Right atrium auricular region (tissue), 2 donors: ENCODE data around the gene STX10. TPM values are rescaled to one million over a fixed set of nuclear protein-coding genes. Genes with fewer than 3 reads are reported as not detected.
"Not testable (repeated sequence)": the region's sequence is repeated elsewhere in the genome, so short reads cannot be mapped to it uniquely, and the experiment has no call there.

ENCODE experiments used
- DNase-seq: peaks from one replicate; pipeline ENCODE4 v3.0.0-alpha.2; 2019; ENCODE audit warnings: low spot score
- H3K27ac ChIP-seq, 2 donors: fragments of 200-600 bp; sonication (generic); 1 replicate in 1 of 2; 2 replicates in 1 of 2; pipeline ENCODE4 v1.5.1; 2016 to 2019
- H3K27me3 ChIP-seq, 2 donors: fragments of 200-600 bp; sonication (generic); one replicate each; pipeline versions ENCODE4 v1.5.1 to v1.6.0; 2017 to 2019
- H3K36me3 ChIP-seq: fragments of 200-600 bp; sonication (generic); one replicate; pipeline ENCODE4 v1.5.1; 2016
- H3K4me1 ChIP-seq, 2 donors: fragments of 200-600 bp; sonication (generic); one replicate each; pipeline versions ENCODE4 v1.5.1 to v1.6.0; 2017 to 2019
- H3K4me3 ChIP-seq, 2 donors: fragments of 200-600 bp; sonication (generic); 1 replicate in 1 of 2; 2 replicates in 1 of 2; pipeline ENCODE4 v1.5.1; 2017 to 2019; ENCODE audit warnings: mild to moderate bottlenecking in 1 of 2, moderate library complexity in 1 of 2
- H3K9me3 ChIP-seq, 2 donors: fragments of 200-600 bp; sonication (generic); one replicate each; pipeline ENCODE4 v1.5.1; 2019
- total RNA-seq, 2 donors: library from RNA; depleted of rRNA; stranded (reverse); fragments of >200 nt; gene quantifications; one replicate each; pipeline ENCODE4 v1.1.0, GENCODE V29; 2016
- TF ChIP-seq, protein P1 (sequence below), 2 donors: fragments of 200-600 bp; sonication (generic); IDR thresholded peaks; one replicate each; pipeline ENCODE4 v1.5.1; 2019; ENCODE audit warnings: antibody characterized with exemption in 2 of 2

The STX10 gene
- total RNA-seq, 2 donors from 2014 or later = 33.1 to 39.2 TPM

GRCh38 chr19:13152356-13152973 is 2.3 kb upstream of the STX10 start:
- Histone ChIP-seq H3K4me1 (peaks cover 0 to 49% of the 10 kb centered on the region in 2 donors), H3K9me3 (no peaks in the 10 kb centered on the region), H3K4me3 (peak overlapping the region; percentile 80 to 95), H3K36me3 (no peaks in the 10 kb centered on the region), H3K27ac (peak overlapping the region; percentile 99), H3K27me3 (no peaks in the 10 kb centered on the region)
- TF ChIP-seq, protein P1, sequence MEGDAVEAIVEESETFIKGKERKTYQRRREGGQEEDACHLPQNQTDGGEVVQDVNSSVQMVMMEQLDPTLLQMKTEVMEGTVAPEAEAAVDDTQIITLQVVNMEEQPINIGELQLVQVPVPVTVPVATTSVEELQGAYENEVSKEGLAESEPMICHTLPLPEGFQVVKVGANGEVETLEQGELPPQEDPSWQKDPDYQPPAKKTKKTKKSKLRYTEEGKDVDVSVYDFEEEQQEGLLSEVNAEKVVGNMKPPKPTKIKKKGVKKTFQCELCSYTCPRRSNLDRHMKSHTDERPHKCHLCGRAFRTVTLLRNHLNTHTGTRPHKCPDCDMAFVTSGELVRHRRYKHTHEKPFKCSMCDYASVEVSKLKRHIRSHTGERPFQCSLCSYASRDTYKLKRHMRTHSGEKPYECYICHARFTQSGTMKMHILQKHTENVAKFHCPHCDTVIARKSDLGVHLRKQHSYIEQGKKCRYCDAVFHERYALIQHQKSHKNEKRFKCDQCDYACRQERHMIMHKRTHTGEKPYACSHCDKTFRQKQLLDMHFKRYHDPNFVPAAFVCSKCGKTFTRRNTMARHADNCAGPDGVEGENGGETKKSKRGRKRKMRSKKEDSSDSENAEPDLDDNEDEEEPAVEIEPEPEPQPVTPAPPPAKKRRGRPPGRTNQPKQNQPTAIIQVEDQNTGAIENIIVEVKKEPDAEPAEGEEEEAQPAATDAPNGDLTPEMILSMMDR (IDR thresholded peaks at IDR 0.05) = no peak
- no peak for DNase-seq

DNA sequence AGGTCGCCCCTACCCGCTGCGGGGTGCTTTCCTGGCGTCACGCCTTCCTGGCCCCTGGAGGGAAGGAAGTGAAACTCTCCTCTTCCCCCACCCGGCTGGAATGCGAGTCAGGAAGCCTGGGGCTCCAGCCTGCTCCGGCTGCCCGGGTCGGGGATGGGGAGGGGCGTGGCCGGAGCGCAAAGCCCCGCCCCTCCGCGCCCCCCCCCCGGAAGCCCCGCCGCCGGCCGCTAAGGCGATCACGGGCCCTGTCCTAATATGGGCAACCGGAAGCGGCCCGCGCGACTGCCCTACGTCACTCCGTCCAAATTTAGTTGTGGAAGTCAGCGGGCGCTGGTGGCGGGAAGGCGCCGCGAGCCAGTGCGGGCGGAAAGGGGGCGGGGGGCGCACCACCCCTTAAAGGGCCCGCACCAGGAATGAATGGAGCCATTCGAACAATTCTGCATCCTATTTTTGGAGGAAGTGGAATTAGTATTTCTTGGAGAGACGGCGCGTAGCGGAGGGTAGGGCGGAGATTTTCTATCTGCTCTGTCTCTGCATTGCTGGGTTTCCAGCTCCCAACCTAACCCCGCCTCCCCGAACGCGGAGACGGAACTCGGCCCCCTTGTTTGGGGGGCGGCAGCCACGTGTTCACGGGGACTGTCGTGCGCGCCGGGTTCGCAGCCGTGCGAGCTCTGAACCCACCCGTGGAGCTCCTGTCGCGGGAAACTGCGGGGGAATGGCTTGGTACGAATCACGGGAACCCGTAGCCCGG is 1.6 kb upstream of the STX10 start:
- peak; percentile 99 for DNase-seq
- peak overlapping the region; percentile 99 for H3K27ac ChIP-seq
- TF ChIP-seq, protein P1 (IDR thresholded peaks at IDR 0.05) = peak in 1 of 2 donors; percentile 10
- peaks cover 0 to 49% of the 10 kb centered on the region in 2 donors for H3K4me1 ChIP-seq
- peak overlapping the region; percentile 95 for H3K4me3 ChIP-seq
- no peaks in the 10 kb centered on the region for H3K27me3 ChIP-seq
- H3K9me3 ChIP-seq = no peaks in the 10 kb centered on the region
- no peaks in the 10 kb centered on the region for H3K36me3 ChIP-seq

GRCh38 chr19:13150931-13151604 is 893 bp upstream of the STX10 start:
- DNase-seq = no peak
- peaks cover 0 to 48% of the 10 kb centered on the region in 2 donors for H3K4me1 ChIP-seq

DNA sequence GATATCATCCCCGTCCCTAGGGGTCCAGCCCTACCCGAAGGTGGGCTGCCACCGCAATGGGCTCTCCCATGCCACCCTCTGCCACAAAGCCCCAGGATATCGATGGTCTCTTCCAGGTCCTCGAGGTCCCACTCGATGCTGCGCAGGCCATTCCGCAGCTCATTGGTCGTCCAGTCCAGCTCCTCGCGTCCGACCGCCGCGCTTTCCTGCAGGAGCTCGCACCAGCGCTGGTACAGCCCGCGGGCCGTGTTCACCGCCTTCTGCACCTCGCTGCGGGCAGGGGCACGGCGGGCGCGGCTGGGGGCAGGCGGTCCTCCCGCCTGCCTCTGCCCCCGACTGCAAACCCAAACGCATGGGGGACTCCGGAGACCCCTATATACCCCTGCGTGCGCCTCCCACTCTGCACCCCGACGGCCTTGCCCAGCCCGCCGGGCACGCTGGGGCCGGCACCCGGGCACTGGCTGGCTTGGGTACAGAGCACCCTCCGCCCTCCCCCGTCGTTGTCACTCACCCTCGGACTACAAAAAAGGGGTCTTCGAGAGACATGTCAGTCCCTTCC is 468 bp downstream of the STX10 start:
- no peaks in the 10 kb centered on the region for H3K9me3 ChIP-seq
- TF ChIP-seq, protein P1 (IDR thresholded peaks at IDR 0.05) = no peak
- H3K4me3 ChIP-seq = peak overlapping the region; percentile 95
- peak overlapping the region; percentile 99 for H3K27ac ChIP-seq
- no peaks in the 10 kb centered on the region for H3K36me3 ChIP-seq
- peaks cover 0 to 34% of the 10 kb centered on the region in 2 donors for H3K4me1 ChIP-seq
- H3K27me3 ChIP-seq = no peaks in the 10 kb centered on the region
- DNase-seq = no peak

More at GRCh38 chr19:13150931-13151604, 893 bp upstream of the STX10 start:
- no peaks in the 10 kb centered on the region for H3K9me3 ChIP-seq
- H3K27me3 ChIP-seq = no peaks in the 10 kb centered on the region
- peak overlapping the region; percentile 99 for H3K27ac ChIP-seq
- no peaks in the 10 kb centered on the region for H3K36me3 ChIP-seq
- TF ChIP-seq, protein P1 (IDR thresholded peaks at IDR 0.05) = no peak
- H3K4me3 ChIP-seq = peak overlapping the region; percentile 95

DNA sequence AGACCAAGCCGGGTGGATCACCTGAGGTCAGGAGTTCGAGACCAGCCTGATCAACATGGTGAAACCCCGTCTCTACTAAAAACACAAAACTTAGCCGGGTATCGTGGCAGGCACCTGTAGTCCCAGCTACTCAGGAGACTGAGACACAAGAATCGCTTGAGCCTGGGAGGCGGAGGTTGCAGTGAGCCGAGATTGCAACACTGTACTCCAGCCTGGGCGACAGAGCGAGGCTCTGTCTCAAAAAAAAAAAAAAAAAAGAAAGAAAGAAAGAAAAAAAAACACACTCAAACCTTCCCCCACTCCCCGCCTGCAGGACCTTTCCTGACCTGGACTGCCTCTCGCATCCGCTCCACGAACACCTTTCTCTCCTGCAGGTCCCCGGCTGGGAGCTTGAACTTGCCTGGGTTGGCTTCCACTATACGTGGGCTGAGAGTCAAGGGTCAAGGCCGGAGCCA is 975 bp downstream of the STX10 start:
- H3K27ac ChIP-seq = peak overlapping the region; percentile 99
- not testable (repeated sequence) for H3K36me3 ChIP-seq, H3K9me3 ChIP-seq, DNase-seq, H3K27me3 ChIP-seq
- H3K4me1 ChIP-seq = peaks cover 0 to 31% of the 10 kb centered on the region in 2 donors
- peak overlapping the region; percentile 95 for H3K4me3 ChIP-seq
